ENCODE data around the gene BCR. TPM values are rescaled to one million over a fixed set of nuclear protein-coding genes. Genes with fewer than 3 reads are reported as not detected.

BCR gene
- total and polyA plus RNA-seq, 2 of the 4 experiments (the other 2 are of a cell fraction): 28.9 to 44.6 TPM

- CTCF ChIA-PET: no interaction called here
- Histone ChIP-seq H3K4me1 (ENCODE audit: control insufficient read depth, insufficient read depth, low read length) (peaks cover 20% of the 10 kb centered on the region), H2BK20ac (ENCODE audit: low read depth, low read length) (no peak overlapping the region), H3K4ac (ENCODE audit: low read depth, low read length) (no peak overlapping the region), H3K36me3 (ENCODE audit: control insufficient read depth, insufficient read depth, low read length) (no peaks in the 10 kb centered on the region), H3K9me1 (ENCODE audit: insufficient read depth, low read length) (peaks cover 17% of the 10 kb centered on the region), H4K20me1 (ENCODE audit: insufficient read depth, low read length) (peaks cover 76% of the 10 kb centered on the region), H3K9me3 (ENCODE audit: control insufficient read depth, insufficient read depth, low read length) (no peaks in the 10 kb centered on the region), H4K8ac (ENCODE audit: low read depth in 2 of 2, low read length in 2 of 2) (no peak overlapping the region), H4K91ac (ENCODE audit: insufficient read depth, low read depth, low read length) (no peak overlapping the region), H2BK15ac (ENCODE audit: low read depth, low read length) (no peak overlapping the region), H3K27me3 (ENCODE audit: control insufficient read depth, insufficient read depth, low read length) (no peaks in the 10 kb centered on the region), H3K18ac (ENCODE audit: low read depth, low read length) (no peak overlapping the region), H3K4me2 (ENCODE audit: low read depth, low read length) (no peak overlapping the region), H3K56ac (ENCODE audit: extremely low read depth, insufficient read depth, low read length) (no peak overlapping the region), H2BK5ac (ENCODE audit: low read depth, low read length, poor library complexity, severe bottlenecking) (no peak overlapping the region), H3K23ac (ENCODE audit: low read depth, low read length) (no peak overlapping the region), H2AFZ (replicated peaks; ENCODE audit: low read length, poor library complexity) (no peak overlapping the region), H4K5ac (ENCODE audit: low read depth, low read length) (no peak overlapping the region), H3K4me3 (ENCODE audit: insufficient read depth, low read depth, low read length) (no peak overlapping the region), H2AK9ac (replicated peaks; ENCODE audit: low read depth, low read length, poor library complexity) (no peak overlapping the region), H2BK120ac (ENCODE audit: low read depth, low read length) (no peak overlapping the region), H3K9ac (ENCODE audit: low read depth, low read length) (no peak overlapping the region), H3K14ac (replicated peaks; ENCODE audit: low read depth, low read length) (no peak overlapping the region), H3K27ac (ENCODE audit: insufficient read depth, low read length) (no peak overlapping the region), H3K79me1 (ENCODE audit: low read depth in 1 of 2, low read length in 2 of 2) (peaks cover 36 to 86% of the 10 kb centered on the region in 2 experiments), H2AK5ac (ENCODE audit: low read depth, low read length) (peak overlapping the region; percentile 11; the same call in 1 of the 2 replicates)
- DNase-seq: no peak
- dilution Hi-C loops (cut with HindIII; ENCODE audit: low sequenced_read_pairs, unreplicated experiment) (no loop called here), intact Hi-C loops (cut with micrococcal nuclease) (no loop called here), in situ Hi-C loops (cut with MboI; ENCODE audit: low sequenced_read_pairs) (loop anchor here (5.0 kb wide), 1 partner anchor 49 kb away; no protein-coding TSS in a partner anchor)
- no TSS peak for BruUV-seq (replicated peaks)
- TF ChIP-seq, protein P1, sequence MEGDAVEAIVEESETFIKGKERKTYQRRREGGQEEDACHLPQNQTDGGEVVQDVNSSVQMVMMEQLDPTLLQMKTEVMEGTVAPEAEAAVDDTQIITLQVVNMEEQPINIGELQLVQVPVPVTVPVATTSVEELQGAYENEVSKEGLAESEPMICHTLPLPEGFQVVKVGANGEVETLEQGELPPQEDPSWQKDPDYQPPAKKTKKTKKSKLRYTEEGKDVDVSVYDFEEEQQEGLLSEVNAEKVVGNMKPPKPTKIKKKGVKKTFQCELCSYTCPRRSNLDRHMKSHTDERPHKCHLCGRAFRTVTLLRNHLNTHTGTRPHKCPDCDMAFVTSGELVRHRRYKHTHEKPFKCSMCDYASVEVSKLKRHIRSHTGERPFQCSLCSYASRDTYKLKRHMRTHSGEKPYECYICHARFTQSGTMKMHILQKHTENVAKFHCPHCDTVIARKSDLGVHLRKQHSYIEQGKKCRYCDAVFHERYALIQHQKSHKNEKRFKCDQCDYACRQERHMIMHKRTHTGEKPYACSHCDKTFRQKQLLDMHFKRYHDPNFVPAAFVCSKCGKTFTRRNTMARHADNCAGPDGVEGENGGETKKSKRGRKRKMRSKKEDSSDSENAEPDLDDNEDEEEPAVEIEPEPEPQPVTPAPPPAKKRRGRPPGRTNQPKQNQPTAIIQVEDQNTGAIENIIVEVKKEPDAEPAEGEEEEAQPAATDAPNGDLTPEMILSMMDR (conservative IDR thresholded peaks at IDR 0.05; ENCODE audit: low read depth, low read length): 0 out of 2 replicates have a peak, but pooled peaks have one; percentile 8
- TF ChIP-seq BHLHE40 (IDR thresholded peaks at IDR 0.05; ENCODE audit: low read depth, low read length): no peak
- ATAC-seq (ENCODE audit: low read depth): no peak
- 100% methylated on average over 2 of the region's 13 CpGs; no CpG with 5 or more reads in 1 of the 2 experiments for WGBS, 2 experiments (ENCODE audit: extremely low coverage in 2 of 2, insufficient read length in 1 of 2)
- POLR2A ChIA-PET (ENCODE audit: unreplicated experiment): no interaction called here
Measured at GRCh38 chr22:23240639-23241389, 60.5 kb downstream of the BCR start.

All from IMR-90 (cell line).